MCF 10A (cell line): Measurements from ENCODE around the gene KIF6. TPM values are rescaled to one million over a fixed set of nuclear protein-coding genes. Genes with fewer than 3 reads are reported as not detected.
A peak's percentile ranks its signal among the peaks of the same experiment; 100 is the strongest.

Source experiments
- BruUV-seq: library from RNA; stranded (reverse); fragments of 400-500 nt; replicated peaks from 2 replicates; lab custom pipeline; 2021; lab: Mats Ljungman, UMichigan
- CTCF ChIA-PET: fragments of 300-600 bp; sonication (Branson Sonifier 250); formaldehyde crosslinking; extraction: SDS; loops from one replicate; lab custom pipeline; 2021; ENCODE audit warnings: antibody characterized with exemption, inconsistent platforms; lab: Yijun Ruan, JAX
- POLR2A ChIA-PET: fragments of 300-600, 350-650 bp; sonication (Branson Sonifier 250); formaldehyde crosslinking; extraction: SDS; loops from one replicate; lab custom pipeline; 2020; ENCODE audit warnings: antibody characterized with exemption, inconsistent platforms; lab: Yijun Ruan, JAX
- DNase-seq: peaks from one replicate; pipeline ENCODE4 v3.0.0-alpha.2; 2018; ENCODE audit not compliant: unreplicated experiment
- H3K27ac Mint-ChIP-seq: one replicate; pipeline ENCODE4 v1.8.0; 2022; ENCODE audit warnings: mild to moderate bottlenecking, low read depth, mixed read lengths; ENCODE audit not compliant: unreplicated experiment
- H3K27me3 Mint-ChIP-seq: one replicate; pipeline ENCODE4 v1.8.0; 2022; ENCODE audit warnings: mixed read lengths; ENCODE audit not compliant: insufficient read depth, unreplicated experiment
- H3K36me3 Mint-ChIP-seq: one replicate; pipeline ENCODE4 v1.8.0; 2022; ENCODE audit warnings: mild to moderate bottlenecking, moderate library complexity, mixed read lengths; ENCODE audit not compliant: insufficient read depth, unreplicated experiment
- H3K4me1 Mint-ChIP-seq: one replicate; pipeline ENCODE4 v1.8.0; 2022; ENCODE audit warnings: mixed read lengths; ENCODE audit not compliant: insufficient read depth, unreplicated experiment
- H3K4me3 Mint-ChIP-seq: one replicate; pipeline ENCODE4 v1.8.0; 2022; ENCODE audit warnings: mild to moderate bottlenecking, moderate library complexity, mixed read lengths; ENCODE audit not compliant: unreplicated experiment
- H3K9me3 Mint-ChIP-seq: one replicate; pipeline ENCODE4 v1.8.0; 2022; ENCODE audit warnings: mixed read lengths; ENCODE audit not compliant: unreplicated experiment
- intact Hi-C: fragments of 100-400 bp; cut with micrococcal nuclease; formaldehyde crosslinking; loops from 2 replicates; pipeline ENCODE4 v1.14.1; 2022
- total RNA-seq: library from RNA; stranded (reverse); gene quantifications from 2 replicates; pipeline ENCODE4 v1.2.3, GENCODE V29; 2022
- TF ChIP-seq, protein P1 (sequence below): fragments of 200-600 bp; IDR thresholded peaks from one replicate; pipeline ENCODE4 v1.8.0; 2022; ENCODE audit warnings: antibody characterized with exemption, mild to moderate bottlenecking; ENCODE audit not compliant: unreplicated experiment

Gene KIF6
- total RNA-seq, 1 experiment from 2014 or later: 0.91 TPM

- POLR2A ChIA-PET: interaction anchor here (2.6 kb wide), 1 partner anchor 11 kb away, joined by 11 read pairs; no protein-coding TSS in a partner anchor
- peak; percentile 92 for DNase-seq
- H3K27me3 Mint-ChIP-seq: no peaks in the 10 kb centered on the region
- no peaks in the 10 kb centered on the region for H3K9me3 Mint-ChIP-seq
- peaks cover 17% of the 10 kb centered on the region for H3K4me1 Mint-ChIP-seq
- H3K27ac Mint-ChIP-seq: peak overlapping the region; percentile 18
- intact Hi-C loops: no loop called here
- TF ChIP-seq, protein P1, sequence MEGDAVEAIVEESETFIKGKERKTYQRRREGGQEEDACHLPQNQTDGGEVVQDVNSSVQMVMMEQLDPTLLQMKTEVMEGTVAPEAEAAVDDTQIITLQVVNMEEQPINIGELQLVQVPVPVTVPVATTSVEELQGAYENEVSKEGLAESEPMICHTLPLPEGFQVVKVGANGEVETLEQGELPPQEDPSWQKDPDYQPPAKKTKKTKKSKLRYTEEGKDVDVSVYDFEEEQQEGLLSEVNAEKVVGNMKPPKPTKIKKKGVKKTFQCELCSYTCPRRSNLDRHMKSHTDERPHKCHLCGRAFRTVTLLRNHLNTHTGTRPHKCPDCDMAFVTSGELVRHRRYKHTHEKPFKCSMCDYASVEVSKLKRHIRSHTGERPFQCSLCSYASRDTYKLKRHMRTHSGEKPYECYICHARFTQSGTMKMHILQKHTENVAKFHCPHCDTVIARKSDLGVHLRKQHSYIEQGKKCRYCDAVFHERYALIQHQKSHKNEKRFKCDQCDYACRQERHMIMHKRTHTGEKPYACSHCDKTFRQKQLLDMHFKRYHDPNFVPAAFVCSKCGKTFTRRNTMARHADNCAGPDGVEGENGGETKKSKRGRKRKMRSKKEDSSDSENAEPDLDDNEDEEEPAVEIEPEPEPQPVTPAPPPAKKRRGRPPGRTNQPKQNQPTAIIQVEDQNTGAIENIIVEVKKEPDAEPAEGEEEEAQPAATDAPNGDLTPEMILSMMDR: no peak
- CTCF ChIA-PET: interaction anchor here (0.6 kb wide), 1 partner anchor 491 kb away, joined by 4 read pairs; no protein-coding TSS in a partner anchor
- no peak overlapping the region for H3K4me3 Mint-ChIP-seq
- no peaks in the 10 kb centered on the region for H3K36me3 Mint-ChIP-seq
- no TSS peak for BruUV-seq
Measured at GRCh38 chr6:39688494-39688893, 36.7 kb downstream of the KIF6 start.

DNA sequence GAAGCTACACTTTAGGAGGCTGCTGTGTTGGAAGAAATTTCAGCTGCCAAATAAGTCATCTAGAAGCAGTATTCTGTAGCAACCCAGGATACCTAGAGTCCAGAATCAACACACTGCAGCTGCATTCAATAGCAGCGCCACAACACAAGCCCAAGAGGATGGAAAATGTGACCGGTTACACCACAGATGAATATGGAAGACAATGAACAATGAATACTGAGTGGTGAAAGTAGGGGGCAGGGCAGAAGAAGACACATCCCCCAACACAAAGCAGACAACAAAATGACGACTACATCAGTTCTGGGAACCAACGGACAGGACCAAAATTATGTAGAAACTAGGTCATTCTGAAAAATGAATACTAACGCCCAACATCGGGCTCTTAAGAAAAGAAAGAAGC is 38.2 kb downstream of the KIF6 start:
- no TSS peak for BruUV-seq
- H3K4me3 Mint-ChIP-seq: no peak overlapping the region
- H3K36me3 Mint-ChIP-seq: no peaks in the 10 kb centered on the region
- H3K27ac Mint-ChIP-seq: no peak overlapping the region
- intact Hi-C loops: no loop called here
- H3K9me3 Mint-ChIP-seq: no peaks in the 10 kb centered on the region
- no peaks in the 10 kb centered on the region for H3K27me3 Mint-ChIP-seq
- CTCF ChIA-PET: interaction anchor here (0.6 kb wide), 1 partner anchor 50 kb away, joined by 3 read pairs; no protein-coding TSS in a partner anchor
- no peak for DNase-seq
- TF ChIP-seq, protein P1: no peak
- H3K4me1 Mint-ChIP-seq: peaks cover 19% of the 10 kb centered on the region
- POLR2A ChIA-PET: interaction anchor here (0.7 kb wide), 1 partner anchor 87 kb away, joined by 3 read pairs; no protein-coding TSS in a partner anchor

- no peaks in the 10 kb centered on the region for H3K27me3 Mint-ChIP-seq
- H3K9me3 Mint-ChIP-seq: no peaks in the 10 kb centered on the region
- no peaks in the 10 kb centered on the region for H3K36me3 Mint-ChIP-seq
- CTCF ChIA-PET: interaction anchor here (0.7 kb wide), 1 partner anchor 295 kb away, joined by 3 read pairs; no protein-coding TSS in a partner anchor
- no peak overlapping the region for H3K27ac Mint-ChIP-seq
- POLR2A ChIA-PET: interaction anchor here (0.7 kb wide), 1 partner anchor 26 kb away, joined by 3 read pairs; no protein-coding TSS in a partner anchor
- TF ChIP-seq, protein P1: no peak
- BruUV-seq: no TSS peak
- no peak overlapping the region for H3K4me3 Mint-ChIP-seq
- intact Hi-C loops: no loop called here
- DNase-seq: no peak
- H3K4me1 Mint-ChIP-seq: peaks cover 23% of the 10 kb centered on the region
Measured at GRCh38 chr6:39685938-39686337, 39.3 kb downstream of the KIF6 start.

DNA sequence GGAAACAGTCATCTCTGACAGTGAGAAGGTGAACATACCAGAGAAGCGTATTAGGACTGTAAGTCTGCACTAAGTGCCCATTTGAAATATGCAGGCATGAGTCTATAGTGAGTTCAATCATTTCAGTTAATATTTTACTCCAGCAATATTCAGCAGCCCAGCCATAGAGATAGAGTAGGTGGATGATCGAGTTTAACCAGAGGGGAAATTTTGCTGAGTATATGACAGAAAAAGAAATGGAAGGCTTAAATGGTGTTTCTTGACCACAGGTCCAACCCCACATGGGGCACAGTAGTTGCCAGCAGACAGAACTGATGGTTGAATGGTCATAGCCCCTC is 39.8 kb downstream of the KIF6 start:
- no peak for DNase-seq
- no TSS peak for BruUV-seq
- ChIA-PET POLR2A (no interaction called here), CTCF (no interaction called here)
- H3K4me1 Mint-ChIP-seq: peaks cover 23% of the 10 kb centered on the region
- no peaks in the 10 kb centered on the region for H3K36me3 Mint-ChIP-seq
- H3K9me3 Mint-ChIP-seq: no peaks in the 10 kb centered on the region
- no peak overlapping the region for H3K27ac Mint-ChIP-seq
- TF ChIP-seq, protein P1: no peak
- H3K4me3 Mint-ChIP-seq: no peak overlapping the region
- H3K27me3 Mint-ChIP-seq: no peaks in the 10 kb centered on the region
- intact Hi-C loops: no loop called here
